ENCODE results near the gene DZIP3. TPM values are rescaled to one million over a fixed set of nuclear protein-coding genes. Genes with fewer than 3 reads are reported as not detected.

The DZIP3 gene
- total RNA-seq, 2 donors from 2014 or later = 6.8 to 8.5 TPM

- intact Hi-C loops (cut with DNase I) = no loop called here
- no peak overlapping the region for H3K4me3 ChIP-seq
- H3K9ac ChIP-seq (ENCODE audit: low read depth in 2 of 2, low read length in 2 of 2) = no peak overlapping the region
- H3K27me3 ChIP-seq = no peaks in the 10 kb centered on the region
- H3K27ac ChIP-seq = no peak overlapping the region
- H3K36me3 ChIP-seq = no peaks in the 10 kb centered on the region
- no peaks in the 10 kb centered on the region for H3K4me1 ChIP-seq
- TF ChIP-seq, protein P1, sequence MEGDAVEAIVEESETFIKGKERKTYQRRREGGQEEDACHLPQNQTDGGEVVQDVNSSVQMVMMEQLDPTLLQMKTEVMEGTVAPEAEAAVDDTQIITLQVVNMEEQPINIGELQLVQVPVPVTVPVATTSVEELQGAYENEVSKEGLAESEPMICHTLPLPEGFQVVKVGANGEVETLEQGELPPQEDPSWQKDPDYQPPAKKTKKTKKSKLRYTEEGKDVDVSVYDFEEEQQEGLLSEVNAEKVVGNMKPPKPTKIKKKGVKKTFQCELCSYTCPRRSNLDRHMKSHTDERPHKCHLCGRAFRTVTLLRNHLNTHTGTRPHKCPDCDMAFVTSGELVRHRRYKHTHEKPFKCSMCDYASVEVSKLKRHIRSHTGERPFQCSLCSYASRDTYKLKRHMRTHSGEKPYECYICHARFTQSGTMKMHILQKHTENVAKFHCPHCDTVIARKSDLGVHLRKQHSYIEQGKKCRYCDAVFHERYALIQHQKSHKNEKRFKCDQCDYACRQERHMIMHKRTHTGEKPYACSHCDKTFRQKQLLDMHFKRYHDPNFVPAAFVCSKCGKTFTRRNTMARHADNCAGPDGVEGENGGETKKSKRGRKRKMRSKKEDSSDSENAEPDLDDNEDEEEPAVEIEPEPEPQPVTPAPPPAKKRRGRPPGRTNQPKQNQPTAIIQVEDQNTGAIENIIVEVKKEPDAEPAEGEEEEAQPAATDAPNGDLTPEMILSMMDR (IDR thresholded peaks at IDR 0.05) = no peak
- DNase-seq = no peak
- no peaks in the 10 kb centered on the region for H3K9me3 ChIP-seq
Measured at GRCh38 chr3:108736821-108737220, 147.3 kb downstream of the DZIP3 start.

GRCh38 chr3:108742929-108743328 lies 153.4 kb downstream of the DZIP3 start:
- no peaks in the 10 kb centered on the region for H3K9me3 ChIP-seq

More at GRCh38 chr3:108742929-108743328, 153.4 kb downstream of the DZIP3 start:
- no peak for DNase-seq
- Histone ChIP-seq H3K4me3 (no peak overlapping the region), H3K27ac (no peak overlapping the region), H3K27me3 (no peaks in the 10 kb centered on the region), H3K4me1 (no peaks in the 10 kb centered on the region), H3K9ac (ENCODE audit: low read depth in 2 of 2, low read length in 2 of 2) (no peak overlapping the region), H3K36me3 (no peaks in the 10 kb centered on the region)
- intact Hi-C loops (cut with DNase I) = no loop called here
- TF ChIP-seq, protein P1 (IDR thresholded peaks at IDR 0.05) = no peak

Other genes starting within 250 kb of the DZIP3 start
- under 1 TPM; 0.13 to 0.44 TPM for gene MYH15, start 79.1 kb upstream of the DZIP3 start, total RNA-seq
- 10 to 100 TPM in 1 of 2 donors, 1 to 10 TPM in 1; 5.3 to 18.5 TPM for gene CIP2A, start 284 bp upstream of the DZIP3 start, total RNA-seq
- gene RETNLB, start 167.7 kb downstream of the DZIP3 start, total RNA-seq = 100 to 1,000 TPM in 1 of 2 donors, 10 to 100 TPM in 1; 97.9 to 101 TPM
- gene TRAT1, start 233.1 kb downstream of the DZIP3 start, total RNA-seq = under 1 TPM; 0.29 to 0.69 TPM